HL-60 (cell line): Measurements from ENCODE around the gene SEMA3D.

ENCODE experiments used
- GABPA ChIP-seq: IDR thresholded peaks from 2 replicates; pipeline ENCODE4 v1.6.1; 2012; ENCODE audit warnings: low read depth
- POLR2AphosphoS5 ChIP-seq: IDR thresholded peaks from 2 replicates; pipeline ENCODE4 v1.6.1; 2012; ENCODE audit warnings: low read depth
- SPI1 ChIP-seq: IDR thresholded peaks from 2 replicates; pipeline ENCODE4 v1.6.1; 2012; ENCODE audit warnings: low read depth, mild to moderate bottlenecking, borderline replicate concordance
- TF ChIP-seq, protein P1 (sequence below): IDR thresholded peaks from one replicate; pipeline ENCODE4 v1.5.1; 2011; ENCODE audit warnings: low read length, control low read depth, inconsistent platforms; ENCODE audit not compliant: insufficient read depth
- TF ChIP-seq, protein P2 (sequence below): IDR thresholded peaks from 2 replicates; pipeline ENCODE4 v1.6.1; 2012; ENCODE audit warnings: low read depth; ENCODE audit not compliant: insufficient replicate concordance

DNA sequence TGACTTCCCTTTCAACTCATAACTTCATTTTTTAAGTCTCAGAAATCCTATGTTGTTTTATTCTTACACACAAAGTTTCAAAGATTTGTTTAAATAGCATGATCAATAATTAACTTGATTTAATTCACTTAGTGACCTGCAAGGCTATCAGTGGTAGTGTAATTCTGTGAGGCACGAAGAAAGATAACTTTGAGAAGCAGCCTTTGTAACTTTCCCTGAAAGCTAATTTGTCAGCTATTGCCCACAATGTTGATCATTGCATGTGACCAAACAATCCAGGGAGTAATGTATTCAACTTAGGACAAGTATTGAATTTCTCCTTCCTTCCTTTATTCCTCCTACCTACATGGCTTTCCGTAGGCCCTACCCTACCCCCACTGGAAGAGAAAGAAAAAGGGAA is 111.0 kb downstream of the SEMA3D start:
- TF ChIP-seq, protein P1, sequence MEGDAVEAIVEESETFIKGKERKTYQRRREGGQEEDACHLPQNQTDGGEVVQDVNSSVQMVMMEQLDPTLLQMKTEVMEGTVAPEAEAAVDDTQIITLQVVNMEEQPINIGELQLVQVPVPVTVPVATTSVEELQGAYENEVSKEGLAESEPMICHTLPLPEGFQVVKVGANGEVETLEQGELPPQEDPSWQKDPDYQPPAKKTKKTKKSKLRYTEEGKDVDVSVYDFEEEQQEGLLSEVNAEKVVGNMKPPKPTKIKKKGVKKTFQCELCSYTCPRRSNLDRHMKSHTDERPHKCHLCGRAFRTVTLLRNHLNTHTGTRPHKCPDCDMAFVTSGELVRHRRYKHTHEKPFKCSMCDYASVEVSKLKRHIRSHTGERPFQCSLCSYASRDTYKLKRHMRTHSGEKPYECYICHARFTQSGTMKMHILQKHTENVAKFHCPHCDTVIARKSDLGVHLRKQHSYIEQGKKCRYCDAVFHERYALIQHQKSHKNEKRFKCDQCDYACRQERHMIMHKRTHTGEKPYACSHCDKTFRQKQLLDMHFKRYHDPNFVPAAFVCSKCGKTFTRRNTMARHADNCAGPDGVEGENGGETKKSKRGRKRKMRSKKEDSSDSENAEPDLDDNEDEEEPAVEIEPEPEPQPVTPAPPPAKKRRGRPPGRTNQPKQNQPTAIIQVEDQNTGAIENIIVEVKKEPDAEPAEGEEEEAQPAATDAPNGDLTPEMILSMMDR, result no peak
- TF ChIP-seq GABPA (no peak), POLR2AphosphoS5 (no peak), SPI1 (no peak)
- TF ChIP-seq, protein P2, sequence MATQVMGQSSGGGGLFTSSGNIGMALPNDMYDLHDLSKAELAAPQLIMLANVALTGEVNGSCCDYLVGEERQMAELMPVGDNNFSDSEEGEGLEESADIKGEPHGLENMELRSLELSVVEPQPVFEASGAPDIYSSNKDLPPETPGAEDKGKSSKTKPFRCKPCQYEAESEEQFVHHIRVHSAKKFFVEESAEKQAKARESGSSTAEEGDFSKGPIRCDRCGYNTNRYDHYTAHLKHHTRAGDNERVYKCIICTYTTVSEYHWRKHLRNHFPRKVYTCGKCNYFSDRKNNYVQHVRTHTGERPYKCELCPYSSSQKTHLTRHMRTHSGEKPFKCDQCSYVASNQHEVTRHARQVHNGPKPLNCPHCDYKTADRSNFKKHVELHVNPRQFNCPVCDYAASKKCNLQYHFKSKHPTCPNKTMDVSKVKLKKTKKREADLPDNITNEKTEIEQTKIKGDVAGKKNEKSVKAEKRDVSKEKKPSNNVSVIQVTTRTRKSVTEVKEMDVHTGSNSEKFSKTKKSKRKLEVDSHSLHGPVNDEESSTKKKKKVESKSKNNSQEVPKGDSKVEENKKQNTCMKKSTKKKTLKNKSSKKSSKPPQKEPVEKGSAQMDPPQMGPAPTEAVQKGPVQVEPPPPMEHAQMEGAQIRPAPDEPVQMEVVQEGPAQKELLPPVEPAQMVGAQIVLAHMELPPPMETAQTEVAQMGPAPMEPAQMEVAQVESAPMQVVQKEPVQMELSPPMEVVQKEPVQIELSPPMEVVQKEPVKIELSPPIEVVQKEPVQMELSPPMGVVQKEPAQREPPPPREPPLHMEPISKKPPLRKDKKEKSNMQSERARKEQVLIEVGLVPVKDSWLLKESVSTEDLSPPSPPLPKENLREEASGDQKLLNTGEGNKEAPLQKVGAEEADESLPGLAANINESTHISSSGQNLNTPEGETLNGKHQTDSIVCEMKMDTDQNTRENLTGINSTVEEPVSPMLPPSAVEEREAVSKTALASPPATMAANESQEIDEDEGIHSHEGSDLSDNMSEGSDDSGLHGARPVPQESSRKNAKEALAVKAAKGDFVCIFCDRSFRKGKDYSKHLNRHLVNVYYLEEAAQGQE, result no peak
